Karpas-422 (cell line): ENCODE results near the gene ARHGAP22. TPM values are rescaled to one million over a fixed set of nuclear protein-coding genes. Genes with fewer than 3 reads are reported as not detected.

ENCODE experiments used
- DNase-seq: peaks from one replicate; pipeline ENCODE4 v3.0.0-alpha.2; 2015
- H2AFZ ChIP-seq: fragments of 200-600 bp; sonication (generic); 2 replicates; pipeline ENCODE4 v1.6.1; 2014; ENCODE audit warnings: antibody characterized with exemption, low read length, mixed read lengths
- H3K27ac ChIP-seq: fragments of 200-600 bp; sonication (generic); 2 replicates; pipeline ENCODE4 v1.5.1; 2014; ENCODE audit warnings: mild to moderate bottlenecking, low read length, moderate library complexity
- H3K27me3 ChIP-seq: fragments of 200-600 bp; sonication (generic); 2 replicates; pipeline ENCODE4 v1.6.1; 2014; ENCODE audit warnings: low read length, mixed read lengths
- H3K36me3 ChIP-seq: fragments of 200-600 bp; sonication (generic); 2 replicates; pipeline ENCODE4 v1.6.1; 2014; ENCODE audit warnings: low read length, mixed read lengths; ENCODE audit not compliant: insufficient read depth
- H3K4me1 ChIP-seq: fragments of 200-600 bp; sonication (generic); 2 replicates; pipeline ENCODE4 v1.6.1; 2014; ENCODE audit warnings: mild to moderate bottlenecking, low read length, mixed read lengths
- H3K4me2 ChIP-seq: fragments of 200-600 bp; sonication (generic); 2 replicates; pipeline ENCODE4 v1.6.1; 2014; ENCODE audit warnings: low read length, low read depth, mild to moderate bottlenecking; ENCODE audit not compliant: poor library complexity, severe bottlenecking
- H3K4me3 ChIP-seq: fragments of 200-600 bp; sonication (generic); 2 replicates; pipeline ENCODE4 v1.5.1; 2014; ENCODE audit warnings: mild to moderate bottlenecking, antibody characterized with exemption, low read length, mixed read lengths
- H3K79me2 ChIP-seq: fragments of 200-600 bp; sonication (generic); 2 replicates; pipeline ENCODE4 v1.6.1; 2014; ENCODE audit warnings: mild to moderate bottlenecking, low read length, mixed read lengths
- H3K9ac ChIP-seq: fragments of 200-600 bp; sonication (generic); 2 replicates; pipeline ENCODE4 v1.6.0; 2014; ENCODE audit warnings: low read length
- H3K9me2 ChIP-seq: fragments of 200-600 bp; sonication (generic), shearing (Covaris generic); replicated peaks from 2 replicates; pipeline ENCODE4 v1.6.0; 2014; ENCODE audit warnings: mild to moderate bottlenecking, low read length, moderate library complexity; ENCODE audit not compliant: insufficient read depth
- H3K9me3 ChIP-seq: fragments of 300-700, 200-600 bp; sonication (generic); 2 replicates; pipeline ENCODE4 v1.6.1; 2014; ENCODE audit warnings: low read length, mixed read lengths
- H4K20me1 ChIP-seq: fragments of 200-600 bp; sonication (generic); 2 replicates; pipeline ENCODE4 v1.6.1; 2014; ENCODE audit warnings: mild to moderate bottlenecking, antibody characterized with exemption, low read length, low read depth; ENCODE audit not compliant: insufficient read depth
- small RNA-seq: library from RNA; depleted of rRNA; stranded (forward); fragments of <200 nt; gene quantifications from one replicate; pipeline ENCODE3, GENCODE V24; 2014
- total RNA-seq: library from RNA; depleted of rRNA; stranded (reverse); fragments of >200 nt; shearing (Covaris generic); gene quantifications from 2 replicates; pipeline ENCODE4 v1.2.3, GENCODE V29; 2014; ENCODE audit warnings: low replicate concordance; rRNA removed

Gene ARHGAP22
- total RNA-seq, 1 experiment from 2014 or later: 0.07 TPM

- no peaks in the 10 kb centered on the region for H3K36me3 ChIP-seq
- no peaks in the 10 kb centered on the region for H3K9me3 ChIP-seq
- DNase-seq: no peak
- no peaks in the 10 kb centered on the region for H3K27me3 ChIP-seq
- no peaks in the 10 kb centered on the region for H3K4me1 ChIP-seq
- H3K9ac ChIP-seq: no peak overlapping the region
- H4K20me1 ChIP-seq: peaks cover 18% of the 10 kb centered on the region; the same call in 1 of the 2 replicates
- H3K4me2 ChIP-seq: no peak overlapping the region
- no peak overlapping the region for H3K27ac ChIP-seq
- no peaks in the 10 kb centered on the region for H3K9me2 ChIP-seq
- no peak overlapping the region for H2AFZ ChIP-seq
- no peaks in the 10 kb centered on the region for H3K79me2 ChIP-seq
- no peak overlapping the region for H3K4me3 ChIP-seq
Measured at GRCh38 chr10:48400129-48400849, 204.6 kb downstream of the ARHGAP22 start.

GRCh38 chr10:48399551-48399950 lies 205.3 kb downstream of the ARHGAP22 start:
- no peak for DNase-seq
- H2AFZ ChIP-seq: no peak overlapping the region
- H3K9me3 ChIP-seq: no peaks in the 10 kb centered on the region
- H3K27ac ChIP-seq: no peak overlapping the region
- H3K36me3 ChIP-seq: no peaks in the 10 kb centered on the region
- H3K4me2 ChIP-seq: no peak overlapping the region
- peaks cover 18% of the 10 kb centered on the region; the same call in 1 of the 2 replicates for H4K20me1 ChIP-seq
- H3K79me2 ChIP-seq: no peaks in the 10 kb centered on the region
- H3K4me3 ChIP-seq: no peak overlapping the region
- no peak overlapping the region for H3K9ac ChIP-seq
- H3K4me1 ChIP-seq: no peaks in the 10 kb centered on the region
- H3K27me3 ChIP-seq: no peaks in the 10 kb centered on the region
- H3K9me2 ChIP-seq: no peaks in the 10 kb centered on the region

- no peak overlapping the region for H3K27ac ChIP-seq
- H3K4me2 ChIP-seq: no peak overlapping the region
- H2AFZ ChIP-seq: no peak overlapping the region
- no peaks in the 10 kb centered on the region for H3K9me2 ChIP-seq
- H3K36me3 ChIP-seq: no peaks in the 10 kb centered on the region
- H3K4me1 ChIP-seq: no peaks in the 10 kb centered on the region
- no peak overlapping the region for H3K9ac ChIP-seq
- no peaks in the 10 kb centered on the region for H3K79me2 ChIP-seq
- no peak overlapping the region for H3K4me3 ChIP-seq
- DNase-seq: no peak
- H3K9me3 ChIP-seq: no peaks in the 10 kb centered on the region
- H3K27me3 ChIP-seq: no peaks in the 10 kb centered on the region
- H4K20me1 ChIP-seq: peaks cover 18% of the 10 kb centered on the region; the same call in 1 of the 2 replicates
Measured at GRCh38 chr10:48399056-48399541, 205.8 kb downstream of the ARHGAP22 start.

GRCh38 chr10:48398261-48398660 lies 206.6 kb downstream of the ARHGAP22 start:
- Histone ChIP-seq H3K4me3 (no peak overlapping the region), H4K20me1 (peaks cover 18% of the 10 kb centered on the region; the same call in 1 of the 2 replicates), H3K36me3 (no peaks in the 10 kb centered on the region), H3K4me1 (no peaks in the 10 kb centered on the region), H3K9me2 (no peaks in the 10 kb centered on the region), H2AFZ (no peak overlapping the region), H3K4me2 (no peak overlapping the region), H3K27me3 (no peaks in the 10 kb centered on the region), H3K79me2 (no peaks in the 10 kb centered on the region), H3K9me3 (no peaks in the 10 kb centered on the region), H3K9ac (no peak overlapping the region), H3K27ac (no peak overlapping the region)
- no peak for DNase-seq

Small RNAs within 50 kb of the gene (small RNA-seq; reads per million reads assigned to genes)
- not detected for gene AC016397.1

Other genes starting within 250 kb of the ARHGAP22 start
- 144 and 181 TPM in 2 replicates for gene WDFY4, start 79.8 kb upstream of the ARHGAP22 start, total RNA-seq